ENCODE measurements around the gene VPS26C. TPM values are rescaled to one million over a fixed set of nuclear protein-coding genes. Genes with fewer than 3 reads are reported as not detected.
A peak's percentile ranks its signal among the peaks of the same experiment; 100 is the strongest.

VPS26C gene
- total RNA-seq, 1 experiment from 2014 or later, result 58.0 TPM

DNA sequence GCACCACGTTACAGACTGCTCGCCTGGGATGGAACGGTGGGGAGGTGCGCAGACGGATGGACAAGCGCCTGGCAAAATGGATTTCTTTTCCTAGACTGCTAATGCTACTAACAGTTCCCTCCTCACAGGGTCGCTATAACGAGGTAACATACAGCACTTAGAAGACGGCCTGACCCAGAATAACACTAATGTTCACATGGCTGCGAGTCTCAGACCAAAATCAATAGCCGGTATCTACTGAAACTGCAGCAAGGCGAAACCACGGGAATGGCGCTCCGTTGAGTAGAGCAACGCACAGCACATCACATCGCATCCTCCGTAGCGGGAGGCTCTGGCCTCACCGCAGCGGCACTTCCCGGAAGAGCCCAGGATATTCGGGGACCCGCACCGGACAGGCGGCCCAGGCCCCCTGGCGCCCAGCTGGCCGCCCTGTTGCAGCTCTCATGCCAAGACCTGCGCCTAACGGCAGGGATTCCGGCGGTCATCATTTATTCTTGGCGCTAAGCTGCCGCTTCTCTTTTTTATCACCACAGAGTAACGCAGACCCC lies 46.6 kb downstream of the VPS26C start:
- Histone ChIP-seq H2BK5ac (ENCODE audit: insufficient read length, low read length) (no peak overlapping the region), H2AK5ac (ENCODE audit: insufficient read length, low read length) (no peak overlapping the region), H2BK15ac (ENCODE audit: low read depth, low read length) (no peak overlapping the region), H4K91ac (ENCODE audit: insufficient read length, low read depth, low read length) (no peak overlapping the region), H3K9me3 (ENCODE audit: control insufficient read depth, low read depth, low read length) (peaks cover 4% of the 10 kb centered on the region), H3K14ac (ENCODE audit: insufficient read depth, low read length) (no peak overlapping the region), H3K9ac (ENCODE audit: extremely low read depth, insufficient read length, low read length) (no peak overlapping the region), H4K5ac (ENCODE audit: insufficient read length, low read depth, low read length) (no peak overlapping the region), H3T11ph (ENCODE audit: low read length) (no peak overlapping the region), H3K27ac (ENCODE audit: insufficient read length, low read depth, low read length) (no peak overlapping the region), H2BK120ac (ENCODE audit: low read depth, low read length, poor library complexity, severe bottlenecking) (no peak overlapping the region), H2BK12ac (ENCODE audit: insufficient read length, low read depth, low read length) (no peak overlapping the region), H3K79me1 (ENCODE audit: insufficient read depth, low read depth, low read length, poor library complexity, severe bottlenecking) (no peaks in the 10 kb centered on the region), H3K18ac (ENCODE audit: insufficient read length, low read depth, low read length) (no peak overlapping the region), H3K23ac (ENCODE audit: insufficient read length, low read depth, low read length) (no peak overlapping the region), H3K4ac (ENCODE audit: low read depth, low read length) (no peak overlapping the region), H2AFZ (ENCODE audit: low read length) (no peak overlapping the region), H3K23me2 (ENCODE audit: insufficient read length, low read depth, low read length, poor library complexity, severe bottlenecking) (peaks cover 9% of the 10 kb centered on the region), H2BK20ac (ENCODE audit: low read depth, low read length, poor library complexity, severe bottlenecking) (no peak overlapping the region), H4K8ac (replicated peaks; ENCODE audit: insufficient read length, low read depth, low read length) (no peak overlapping the region), H3K4me1 (ENCODE audit: insufficient read depth, low read length) (no peaks in the 10 kb centered on the region), H3K56ac (ENCODE audit: insufficient read length, low read depth, low read length) (no peak overlapping the region), H3K4me2 (ENCODE audit: insufficient read depth, insufficient read length, low read length) (peak overlapping the region; percentile 62), H3K79me2 (ENCODE audit: insufficient read depth, low read length) (no peaks in the 10 kb centered on the region), H4K20me1 (ENCODE audit: control insufficient read depth, insufficient read depth, insufficient read length) (no peaks in the 10 kb centered on the region), H3K27me3 (ENCODE audit: insufficient read depth, low read length) (no peaks in the 10 kb centered on the region)
- Mint-ChIP-seq H3K4me3 (peak overlapping the region; percentile 35 to 48), H3K27me3 (ENCODE audit: low read depth) (peaks cover 7% of the 10 kb centered on the region), H3K9me3 (peaks cover 2 to 16% of the 10 kb centered on the region in 2 experiments; a peak in 4 of 5 replicates), H3K36me3 (ENCODE audit: insufficient read depth in 1 of 3, low read depth in 3 of 3) (peaks cover 27 to 45% (median 36%) of the 10 kb centered on the region in 3 experiments), H3K4me1 (no peaks in the 10 kb centered on the region), H3K27ac (no peak overlapping the region; a peak in 1 of 7 replicates)
- no peak for DNase-seq
- WGBS (ENCODE audit: extremely low coverage, insufficient read length, low lambda C conversion rate), result no CpG with 5 or more reads among the region's 35 CpGs
- TF ChIP-seq, protein P1, sequence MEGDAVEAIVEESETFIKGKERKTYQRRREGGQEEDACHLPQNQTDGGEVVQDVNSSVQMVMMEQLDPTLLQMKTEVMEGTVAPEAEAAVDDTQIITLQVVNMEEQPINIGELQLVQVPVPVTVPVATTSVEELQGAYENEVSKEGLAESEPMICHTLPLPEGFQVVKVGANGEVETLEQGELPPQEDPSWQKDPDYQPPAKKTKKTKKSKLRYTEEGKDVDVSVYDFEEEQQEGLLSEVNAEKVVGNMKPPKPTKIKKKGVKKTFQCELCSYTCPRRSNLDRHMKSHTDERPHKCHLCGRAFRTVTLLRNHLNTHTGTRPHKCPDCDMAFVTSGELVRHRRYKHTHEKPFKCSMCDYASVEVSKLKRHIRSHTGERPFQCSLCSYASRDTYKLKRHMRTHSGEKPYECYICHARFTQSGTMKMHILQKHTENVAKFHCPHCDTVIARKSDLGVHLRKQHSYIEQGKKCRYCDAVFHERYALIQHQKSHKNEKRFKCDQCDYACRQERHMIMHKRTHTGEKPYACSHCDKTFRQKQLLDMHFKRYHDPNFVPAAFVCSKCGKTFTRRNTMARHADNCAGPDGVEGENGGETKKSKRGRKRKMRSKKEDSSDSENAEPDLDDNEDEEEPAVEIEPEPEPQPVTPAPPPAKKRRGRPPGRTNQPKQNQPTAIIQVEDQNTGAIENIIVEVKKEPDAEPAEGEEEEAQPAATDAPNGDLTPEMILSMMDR (conservative IDR thresholded peaks at IDR 0.05), result no peak

Measured in H9 (cell line).